ENCODE measurements around the gene FAN1.

The FAN1 gene

GRCh38 chr15:30895461-30896210 is 8.1 kb upstream of the FAN1 start:
- no peaks in the 10 kb centered on the region for H3K4me1 ChIP-seq (ENCODE audit: control insufficient read depth in 1 of 2, insufficient read depth in 2 of 2, low read length in 2 of 2)
- no peaks in the 10 kb centered on the region for H3K27me3 ChIP-seq (ENCODE audit: low read depth, low read length)
- H3K36me3 ChIP-seq (ENCODE audit: control insufficient read depth in 1 of 2, insufficient read depth in 2 of 2, low read length in 2 of 2): no peaks in the 10 kb centered on the region
- no peaks in the 10 kb centered on the region for H3K9me3 ChIP-seq (ENCODE audit: control insufficient read depth in 1 of 2, low read length in 2 of 2)
- H3K27ac ChIP-seq (ENCODE audit: low read length): no peak overlapping the region
- H3K4me3 ChIP-seq (ENCODE audit: low read depth in 1 of 2, low read length in 2 of 2): no peak overlapping the region

- no peaks in the 10 kb centered on the region for H3K36me3 ChIP-seq (ENCODE audit: control insufficient read depth in 1 of 2, insufficient read depth in 2 of 2, low read length in 2 of 2)
- no peak overlapping the region for H3K27ac ChIP-seq (ENCODE audit: low read length)
- no peaks in the 10 kb centered on the region for H3K4me1 ChIP-seq (ENCODE audit: control insufficient read depth in 1 of 2, insufficient read depth in 2 of 2, low read length in 2 of 2)
- H3K27me3 ChIP-seq (ENCODE audit: low read depth, low read length): no peaks in the 10 kb centered on the region
- no peaks in the 10 kb centered on the region for H3K9me3 ChIP-seq (ENCODE audit: control insufficient read depth in 1 of 2, low read length in 2 of 2)
- H3K4me3 ChIP-seq (ENCODE audit: low read depth in 1 of 2, low read length in 2 of 2): no peak overlapping the region
These were observed 7.5 kb upstream of the FAN1 start for GRCh38 chr15:30896211-30896606.

DNA sequence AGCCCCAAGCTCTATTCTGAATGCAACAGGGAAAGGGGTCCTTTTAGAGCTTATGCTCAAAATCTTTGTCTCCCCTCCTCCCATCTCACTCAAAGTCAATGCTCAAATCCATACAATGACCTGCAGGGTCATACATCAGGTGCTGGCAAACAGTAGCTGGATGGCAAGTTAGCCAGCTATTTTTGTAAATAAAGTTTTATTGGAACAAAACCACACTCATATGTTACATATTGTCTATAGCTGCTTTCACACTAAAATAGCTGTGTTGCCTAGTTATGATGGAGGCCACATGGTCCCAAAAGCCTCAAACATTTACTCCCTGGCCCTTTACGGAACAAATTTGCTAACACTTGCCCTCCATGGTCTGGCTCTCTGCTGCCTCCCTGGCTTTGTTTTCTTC is 1.8 kb upstream of the FAN1 start:
- Histone ChIP-seq H3K4me3 (ENCODE audit: low read depth in 1 of 2, low read length in 2 of 2) (no peak overlapping the region), H3K27me3 (ENCODE audit: low read depth, low read length) (no peaks in the 10 kb centered on the region), H3K4me1 (ENCODE audit: control insufficient read depth in 1 of 2, insufficient read depth in 2 of 2, low read length in 2 of 2) (peaks cover 10 to 14% of the 10 kb centered on the region in 2 donors), H3K36me3 (ENCODE audit: control insufficient read depth in 1 of 2, insufficient read depth in 2 of 2, low read length in 2 of 2) (no peaks in the 10 kb centered on the region), H3K9me3 (ENCODE audit: control insufficient read depth in 1 of 2, low read length in 2 of 2) (no peaks in the 10 kb centered on the region), H3K27ac (ENCODE audit: low read length) (no peak overlapping the region)

DNA sequence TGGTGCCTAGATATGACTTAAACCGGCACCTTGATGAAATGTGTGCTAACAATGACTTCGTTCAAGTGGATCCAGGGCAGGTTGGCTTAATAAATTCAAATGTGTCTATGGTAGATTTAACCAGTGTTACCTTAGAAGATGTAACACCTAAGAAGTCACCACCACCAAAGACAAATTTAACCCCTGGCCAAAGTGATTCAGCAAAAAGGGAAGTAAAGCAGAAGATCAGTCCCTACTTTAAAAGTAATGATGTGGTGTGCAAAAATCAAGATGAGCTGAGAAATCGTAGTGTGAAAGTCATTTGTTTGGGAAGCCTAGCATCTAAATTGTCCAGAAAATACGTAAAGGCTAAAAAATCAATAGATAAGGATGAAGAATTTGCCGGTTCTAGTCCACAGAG is 1.1 kb downstream of the FAN1 start:
- Histone ChIP-seq H3K4me3 (ENCODE audit: low read depth in 1 of 2, low read length in 2 of 2) (peak overlapping the region in 1 of 2 donors; percentile 94), H3K4me1 (ENCODE audit: control insufficient read depth in 1 of 2, insufficient read depth in 2 of 2, low read length in 2 of 2) (peaks cover 10 to 14% of the 10 kb centered on the region in 2 donors), H3K27me3 (ENCODE audit: low read depth, low read length) (no peaks in the 10 kb centered on the region), H3K36me3 (ENCODE audit: control insufficient read depth in 1 of 2, insufficient read depth in 2 of 2, low read length in 2 of 2) (peaks cover 8 to 11% of the 10 kb centered on the region in 2 donors), H3K27ac (ENCODE audit: low read length) (no peak overlapping the region), H3K9me3 (ENCODE audit: control insufficient read depth in 1 of 2, low read length in 2 of 2) (no peaks in the 10 kb centered on the region)

GRCh38 chr15:30905821-30906220 is 2.1 kb downstream of the FAN1 start:
- Histone ChIP-seq H3K4me3 (ENCODE audit: low read depth in 1 of 2, low read length in 2 of 2) (no peak overlapping the region), H3K4me1 (ENCODE audit: control insufficient read depth in 1 of 2, insufficient read depth in 2 of 2, low read length in 2 of 2) (peaks cover 10 to 14% of the 10 kb centered on the region in 2 donors), H3K36me3 (ENCODE audit: control insufficient read depth in 1 of 2, insufficient read depth in 2 of 2, low read length in 2 of 2) (peaks cover 12 to 18% of the 10 kb centered on the region in 2 donors), H3K9me3 (ENCODE audit: control insufficient read depth in 1 of 2, low read length in 2 of 2) (no peaks in the 10 kb centered on the region), H3K27ac (ENCODE audit: low read length) (no peak overlapping the region), H3K27me3 (ENCODE audit: low read depth, low read length) (no peaks in the 10 kb centered on the region)

- Histone ChIP-seq H3K36me3 (ENCODE audit: control insufficient read depth in 1 of 2, insufficient read depth in 2 of 2, low read length in 2 of 2) (peaks cover 16 to 22% of the 10 kb centered on the region in 2 donors), H3K4me3 (ENCODE audit: low read depth in 1 of 2, low read length in 2 of 2) (no peak overlapping the region), H3K4me1 (ENCODE audit: control insufficient read depth in 1 of 2, insufficient read depth in 2 of 2, low read length in 2 of 2) (peaks cover 10 to 14% of the 10 kb centered on the region in 2 donors), H3K9me3 (ENCODE audit: control insufficient read depth in 1 of 2, low read length in 2 of 2) (no peaks in the 10 kb centered on the region), H3K27ac (ENCODE audit: low read length) (no peak overlapping the region), H3K27me3 (ENCODE audit: low read depth, low read length) (no peaks in the 10 kb centered on the region)
These were observed 2.7 kb downstream of the FAN1 start for GRCh38 chr15:30906366-30906765.

DNA sequence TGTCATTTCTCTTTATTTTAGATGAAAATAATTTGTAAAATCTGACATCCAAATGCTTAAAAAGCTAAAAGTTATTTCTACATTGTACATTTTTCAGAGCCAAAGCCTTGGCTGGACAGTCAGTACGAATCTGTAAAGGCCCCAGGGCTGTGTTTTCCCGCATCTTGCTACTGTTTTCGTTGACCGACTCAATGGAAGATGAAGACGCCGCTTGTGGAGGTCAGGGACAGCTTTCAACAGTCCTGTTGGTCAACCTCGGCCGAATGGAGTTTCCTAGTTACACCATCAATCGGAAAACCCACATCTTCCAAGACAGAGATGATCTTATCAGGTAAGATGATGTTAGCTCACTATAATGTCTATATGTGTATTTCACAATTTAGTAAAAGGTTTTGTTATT is 10.0 kb downstream of the FAN1 start:
- H3K4me3 ChIP-seq (ENCODE audit: low read depth in 1 of 2, low read length in 2 of 2): no peak overlapping the region
- H3K36me3 ChIP-seq (ENCODE audit: control insufficient read depth in 1 of 2, insufficient read depth in 2 of 2, low read length in 2 of 2): peaks cover 35 to 47% of the 10 kb centered on the region in 2 donors
- H3K27me3 ChIP-seq (ENCODE audit: low read depth, low read length): no peaks in the 10 kb centered on the region
- H3K9me3 ChIP-seq (ENCODE audit: control insufficient read depth in 1 of 2, low read length in 2 of 2): no peaks in the 10 kb centered on the region
- H3K27ac ChIP-seq (ENCODE audit: low read length): no peak overlapping the region
- no peaks in the 10 kb centered on the region for H3K4me1 ChIP-seq (ENCODE audit: control insufficient read depth in 1 of 2, insufficient read depth in 2 of 2, low read length in 2 of 2)

DNA sequence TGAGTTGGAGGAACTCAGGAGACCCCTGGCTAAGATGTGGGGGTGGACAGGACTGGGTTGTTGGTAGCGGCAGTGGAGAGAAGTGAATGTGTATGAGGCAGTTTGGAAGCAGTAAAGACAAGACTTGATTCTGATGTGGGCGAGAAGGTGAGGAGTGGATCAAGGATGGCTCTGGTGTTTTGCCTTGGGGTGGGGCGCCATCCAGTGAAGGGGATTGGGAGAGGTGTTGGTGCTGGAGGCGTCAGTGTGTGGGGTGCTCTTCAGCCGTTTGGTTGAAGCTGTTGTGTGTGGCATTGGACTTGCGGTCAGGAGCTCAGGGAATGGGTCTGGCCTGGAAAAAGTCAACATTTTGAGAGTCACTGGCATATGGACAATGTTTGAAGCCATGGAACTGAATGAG is 13.3 kb downstream of the FAN1 start:
- Histone ChIP-seq H3K27me3 (ENCODE audit: low read depth, low read length) (no peaks in the 10 kb centered on the region), H3K4me3 (ENCODE audit: low read depth in 1 of 2, low read length in 2 of 2) (no peak overlapping the region), H3K4me1 (ENCODE audit: control insufficient read depth in 1 of 2, insufficient read depth in 2 of 2, low read length in 2 of 2) (no peaks in the 10 kb centered on the region), H3K27ac (ENCODE audit: low read length) (no peak overlapping the region), H3K9me3 (ENCODE audit: control insufficient read depth in 1 of 2, low read length in 2 of 2) (no peaks in the 10 kb centered on the region), H3K36me3 (ENCODE audit: control insufficient read depth in 1 of 2, insufficient read depth in 2 of 2, low read length in 2 of 2) (peaks cover 35 to 49% of the 10 kb centered on the region in 2 donors)

DNA sequence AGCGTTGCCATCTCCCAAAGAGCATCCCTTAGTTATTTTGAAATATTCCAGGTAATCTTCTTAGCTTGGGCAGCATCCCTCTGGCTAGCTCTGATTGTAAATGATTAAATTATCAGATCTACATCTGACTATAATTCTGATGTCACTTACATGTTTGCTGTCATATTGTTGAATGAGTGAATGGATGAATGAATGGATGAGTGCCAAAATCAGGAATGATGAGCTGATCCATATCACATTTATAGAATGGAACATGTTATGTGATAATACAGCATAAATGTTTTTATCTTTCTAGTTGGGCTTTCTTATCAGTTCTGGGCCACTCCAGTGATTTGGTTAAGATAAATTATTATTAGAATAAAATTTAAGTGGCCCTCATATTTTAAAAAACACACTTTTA is 14.0 kb downstream of the FAN1 start:
- no peak overlapping the region for H3K4me3 ChIP-seq (ENCODE audit: low read depth in 1 of 2, low read length in 2 of 2)
- no peaks in the 10 kb centered on the region for H3K9me3 ChIP-seq (ENCODE audit: control insufficient read depth in 1 of 2, low read length in 2 of 2)
- no peaks in the 10 kb centered on the region for H3K4me1 ChIP-seq (ENCODE audit: control insufficient read depth in 1 of 2, insufficient read depth in 2 of 2, low read length in 2 of 2)
- H3K36me3 ChIP-seq (ENCODE audit: control insufficient read depth in 1 of 2, insufficient read depth in 2 of 2, low read length in 2 of 2): peaks cover 35 to 55% of the 10 kb centered on the region in 2 donors
- H3K27ac ChIP-seq (ENCODE audit: low read length): no peak overlapping the region
- H3K27me3 ChIP-seq (ENCODE audit: low read depth, low read length): no peaks in the 10 kb centered on the region

DNA sequence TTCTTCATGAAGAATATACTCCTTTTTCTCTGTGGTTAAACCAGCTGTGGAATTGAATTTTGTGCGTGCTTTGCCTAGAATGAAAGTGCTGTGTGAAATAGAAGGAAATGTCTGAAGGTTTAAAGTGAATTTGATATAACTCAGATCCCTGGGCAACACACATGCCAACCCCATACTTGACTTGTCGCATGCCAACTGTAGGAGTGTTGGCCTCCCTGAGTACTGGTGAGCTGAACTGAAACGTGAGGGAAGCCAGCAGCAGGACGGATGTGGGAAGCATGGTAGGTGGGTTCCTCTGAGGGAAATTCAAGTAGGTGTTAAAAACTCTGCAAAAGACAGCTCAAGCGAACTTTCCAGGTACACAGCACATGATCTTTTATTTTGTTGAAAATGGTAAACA is 14.7 kb downstream of the FAN1 start:
- peaks cover 42 to 62% of the 10 kb centered on the region in 2 donors for H3K36me3 ChIP-seq (ENCODE audit: control insufficient read depth in 1 of 2, insufficient read depth in 2 of 2, low read length in 2 of 2)
- no peaks in the 10 kb centered on the region for H3K9me3 ChIP-seq (ENCODE audit: control insufficient read depth in 1 of 2, low read length in 2 of 2)
- no peak overlapping the region for H3K27ac ChIP-seq (ENCODE audit: low read length)
- no peak overlapping the region for H3K4me3 ChIP-seq (ENCODE audit: low read depth in 1 of 2, low read length in 2 of 2)
- H3K4me1 ChIP-seq (ENCODE audit: control insufficient read depth in 1 of 2, insufficient read depth in 2 of 2, low read length in 2 of 2): no peaks in the 10 kb centered on the region
- no peaks in the 10 kb centered on the region for H3K27me3 ChIP-seq (ENCODE audit: low read depth, low read length)

- no peak overlapping the region for H3K27ac ChIP-seq (ENCODE audit: low read length)
- no peaks in the 10 kb centered on the region for H3K9me3 ChIP-seq (ENCODE audit: control insufficient read depth in 1 of 2, low read length in 2 of 2)
- no peaks in the 10 kb centered on the region for H3K4me1 ChIP-seq (ENCODE audit: control insufficient read depth in 1 of 2, insufficient read depth in 2 of 2, low read length in 2 of 2)
- H3K4me3 ChIP-seq (ENCODE audit: low read depth in 1 of 2, low read length in 2 of 2): no peak overlapping the region
- H3K36me3 ChIP-seq (ENCODE audit: control insufficient read depth in 1 of 2, insufficient read depth in 2 of 2, low read length in 2 of 2): peaks cover 52 to 72% of the 10 kb centered on the region in 2 donors
- no peaks in the 10 kb centered on the region for H3K27me3 ChIP-seq (ENCODE audit: low read depth, low read length)
These were observed 16.3 kb downstream of the FAN1 start for GRCh38 chr15:30919877-30920550.

Measured in muscle layer of duodenum (tissue), 2 donors.